IMR-90 (cell line): ENCODE measurements around the gene CLEC16A. TPM values are rescaled to one million over a fixed set of nuclear protein-coding genes. Genes with fewer than 3 reads are reported as not detected.
A peak's percentile ranks its signal among the peaks of the same experiment; 100 is the strongest.

Experiments used
- ATAC-seq: fragments of 200-7000 bp; cut with Tn5 transposase; 2 replicates; pipeline ENCODE4 v1.9.1; 2020; ENCODE audit warnings: low read depth, mild to moderate bottlenecking, moderate library complexity
- Bru-seq: library from RNA; stranded (reverse); fragments of 400-500 nt; gene quantifications from one replicate; lab custom pipeline; 2021; lab: Mats Ljungman, UMichigan
- BruChase-seq, 2 experiments: library from RNA; stranded (reverse); fragments of 400-500 nt; gene quantifications; one replicate each; lab custom pipeline; 2021; lab: Mats Ljungman, UMichigan
- BruUV-seq: library from RNA; stranded (reverse); fragments of 400-500 nt; replicated peaks from 2 replicates; lab custom pipeline; 2021; lab: Mats Ljungman, UMichigan
- CTCF ChIA-PET: fragments of 300-600 bp; formaldehyde crosslinking; extraction: SDS; loops from one replicate; lab custom pipeline; 2021; ENCODE audit warnings: antibody characterized with exemption; lab: Yijun Ruan, JAX
- POLR2A ChIA-PET: fragments of 300-600 bp; sonication (Branson Sonifier 250); formaldehyde crosslinking; loops from one replicate; lab custom pipeline; 2022; ENCODE audit warnings: antibody characterized with exemption; ENCODE audit not compliant: unreplicated experiment; lab: Charles Lee
- DNase-seq: peaks from one replicate; pipeline ENCODE4 v3.0.0; 2013
- H2AFZ ChIP-seq: replicated peaks from 2 replicates; pipeline ENCODE3; 2013; ENCODE audit warnings: low read length, mild to moderate bottlenecking; ENCODE audit not compliant: poor library complexity
- H2AK5ac ChIP-seq: 2 replicates; pipeline ENCODE4 v1.6.1; 2013; ENCODE audit warnings: low read depth, low read length, inconsistent platforms
- H2AK9ac ChIP-seq: replicated peaks from 2 replicates; pipeline ENCODE3; 2013; ENCODE audit warnings: mild to moderate bottlenecking, low read depth, low read length, moderate library complexity; ENCODE audit not compliant: poor library complexity
- H2BK120ac ChIP-seq: 2 replicates; pipeline ENCODE4 v1.6.1; 2013; ENCODE audit warnings: low read depth, low read length, inconsistent platforms
- H2BK15ac ChIP-seq: 3 replicates; pipeline ENCODE4 v1.6.1; 2013; ENCODE audit warnings: low read depth, low read length, inconsistent platforms
- H2BK20ac ChIP-seq: 2 replicates; pipeline ENCODE4 v1.6.1; 2013; ENCODE audit warnings: low read depth, mild to moderate bottlenecking, inconsistent platforms, low read length, moderate library complexity
- H2BK5ac ChIP-seq: 2 replicates; pipeline ENCODE4 v1.6.1; 2013; ENCODE audit warnings: mild to moderate bottlenecking, low read depth, low read length, inconsistent platforms; ENCODE audit not compliant: poor library complexity, severe bottlenecking
- H3K14ac ChIP-seq: replicated peaks from 2 replicates; pipeline ENCODE4 v1.6.1; 2013; ENCODE audit warnings: low read depth, low read length, inconsistent platforms
- H3K18ac ChIP-seq: 2 replicates; pipeline ENCODE4 v1.6.1; 2013; ENCODE audit warnings: low read depth, low read length, control low read depth
- H3K23ac ChIP-seq: 2 replicates; pipeline ENCODE4 v1.6.1; 2013; ENCODE audit warnings: low read depth, low read length, inconsistent platforms
- H3K27ac ChIP-seq: 2 replicates; pipeline ENCODE4 v1.5.1; 2013; ENCODE audit warnings: mild to moderate bottlenecking, control low read depth, low read length; ENCODE audit not compliant: insufficient read depth
- H3K27me3 ChIP-seq: 2 replicates; pipeline ENCODE4 v1.6.1; 2013; ENCODE audit warnings: low read length; ENCODE audit not compliant: control insufficient read depth, insufficient read depth
- H3K36me3 ChIP-seq: 2 replicates; pipeline ENCODE4 v1.6.1; 2013; ENCODE audit warnings: low read length, mixed read lengths; ENCODE audit not compliant: control insufficient read depth, insufficient read depth
- H3K4ac ChIP-seq: 2 replicates; pipeline ENCODE4 v1.6.1; 2013; ENCODE audit warnings: low read depth, low read length, inconsistent platforms
- H3K4me1 ChIP-seq: 2 replicates; pipeline ENCODE4 v1.6.1; 2013; ENCODE audit warnings: low read length, mixed read lengths; ENCODE audit not compliant: control insufficient read depth, insufficient read depth
- H3K4me2 ChIP-seq: 2 replicates; pipeline ENCODE4 v1.6.1; 2013; ENCODE audit warnings: low read depth, mild to moderate bottlenecking, control low read depth, low read length, moderate library complexity
- H3K4me3 ChIP-seq: 2 replicates; pipeline ENCODE4 v1.5.1; 2013; ENCODE audit warnings: low read depth, mild to moderate bottlenecking, control low read depth, low read length, moderate library complexity; ENCODE audit not compliant: insufficient read depth
- H3K56ac ChIP-seq: 2 replicates; pipeline ENCODE4 v1.6.1; 2013; ENCODE audit warnings: low read length, inconsistent platforms; ENCODE audit not compliant: insufficient read depth; ENCODE audit errors: extremely low read depth
- H3K79me1 ChIP-seq, 2 experiments: 2 replicates each; pipeline ENCODE4 v1.6.1; 2013; ENCODE audit warnings: low read length in 2 of 2, inconsistent platforms in 1 of 2, low read depth in 1 of 2
- H3K9ac ChIP-seq: 2 replicates; pipeline ENCODE4 v1.6.1; 2013; ENCODE audit warnings: low read depth, low read length, control low read depth
- H3K9me1 ChIP-seq: 2 replicates; pipeline ENCODE4 v1.6.1; 2013; ENCODE audit warnings: low read length, inconsistent platforms; ENCODE audit not compliant: insufficient read depth
- H3K9me3 ChIP-seq: 2 replicates; pipeline ENCODE4 v1.6.1; 2013; ENCODE audit warnings: low read length; ENCODE audit not compliant: control insufficient read depth, insufficient read depth
- H4K20me1 ChIP-seq: 2 replicates; pipeline ENCODE4 v1.6.1; 2013; ENCODE audit warnings: low read length, inconsistent platforms; ENCODE audit not compliant: insufficient read depth
- H4K5ac ChIP-seq: 2 replicates; pipeline ENCODE4 v1.6.1; 2013; ENCODE audit warnings: mild to moderate bottlenecking, low read depth, low read length, control low read depth
- H4K8ac ChIP-seq, 2 experiments: 2 replicates each; pipeline ENCODE4 v1.6.1; 2013; ENCODE audit warnings: low read depth in 2 of 2, low read length in 2 of 2, control low read depth in 1 of 2, inconsistent platforms in 1 of 2
- H4K91ac ChIP-seq: 2 replicates; pipeline ENCODE4 v1.6.1; 2013; ENCODE audit warnings: low read depth, low read length, inconsistent platforms; ENCODE audit not compliant: insufficient read depth
- BHLHE40 ChIP-seq: fragments of 150-350 bp; IDR thresholded peaks from 2 replicates; pipeline ENCODE4 v1.6.1; 2016; ENCODE audit warnings: mild to moderate bottlenecking, low read depth, low read length
- CHD1 ChIP-seq: IDR thresholded peaks from 2 replicates; pipeline ENCODE4 v1.6.1; 2012; ENCODE audit warnings: low read depth, low read length, improper control_type of control experiment
- ELK1 ChIP-seq: fragments of 150-350 bp; IDR thresholded peaks from 2 replicates; pipeline ENCODE4 v1.6.1; 2016; ENCODE audit warnings: low read depth, mild to moderate bottlenecking, low read length, moderate library complexity, borderline replicate concordance
- MAFK ChIP-seq: IDR thresholded peaks from 2 replicates; pipeline ENCODE4 v1.6.1; 2012; ENCODE audit warnings: low read depth, low read length, improper control_type of control experiment
- MAZ ChIP-seq: IDR thresholded peaks from 2 replicates; pipeline ENCODE4 v1.6.1; 2012; ENCODE audit warnings: low read depth, mild to moderate bottlenecking, low read length, improper control_type of control experiment, moderate library complexity, borderline replicate concordance
- NFE2L2 ChIP-seq: fragments of 150-350 bp; IDR thresholded peaks from 2 replicates; pipeline ENCODE4 v1.6.1; 2016; ENCODE audit warnings: low read depth, mild to moderate bottlenecking, low read length
- POLR2A ChIP-seq: IDR thresholded peaks from 2 replicates; pipeline ENCODE4 v1.6.1; 2012; ENCODE audit warnings: mild to moderate bottlenecking, low read depth, low read length
- RAD21 ChIP-seq: IDR thresholded peaks from 2 replicates; pipeline ENCODE4 v1.6.1; 2012; ENCODE audit warnings: low read length, improper control_type of control experiment
- RCOR1 ChIP-seq: IDR thresholded peaks from 2 replicates; pipeline ENCODE4 v1.6.1; 2012; ENCODE audit warnings: mild to moderate bottlenecking, low read length, improper control_type of control experiment; ENCODE audit not compliant: insufficient replicate concordance
- RFX5 ChIP-seq: IDR thresholded peaks from 2 replicates; pipeline ENCODE4 v1.8.0; 2012; ENCODE audit warnings: low read depth, mild to moderate bottlenecking, low read length, moderate library complexity
- WGBS, 2 experiments: methylation state at CpG; one replicate each; pipeline versions ENCODE4 v1.1.5 to v1.1.7; 2013; ENCODE audit warnings: missing lambda C conversion rate in 2 of 2; ENCODE audit not compliant: insufficient read length in 1 of 2; ENCODE audit errors: extremely low coverage in 2 of 2; 5-methylcytosine and 5-hydroxymethylcytosine counted together
- dilution Hi-C: fragments of 300-500 bp; cut with HindIII; formaldehyde crosslinking; loops from one replicate; pipeline ENCODE4 v1.14.3; 2018; ENCODE audit warnings: low sequenced_read_pairs; ENCODE audit not compliant: unreplicated experiment
- in situ Hi-C: fragments of 300-500 bp; cut with MboI; formaldehyde crosslinking; loops from 3 replicates; pipeline ENCODE4 v1.14.3; 2019; ENCODE audit warnings: low sequenced_read_pairs, inconsistent platforms, mixed read lengths
- intact Hi-C: fragments of 100-400 bp; cut with micrococcal nuclease; formaldehyde crosslinking; loops from 2 replicates; pipeline ENCODE4 v1.10.0; 2022
- long read RNA-seq: library from polyadenylated mRNA; unstranded; transcript quantifications from one replicate; pipeline ENCODE4 v2.0.0, GENCODE V29; 2021; ENCODE audit not compliant: unreplicated experiment
- polyA plus RNA-seq, 3 experiments: library from polyadenylated mRNA; depleted of rRNA; stranded (reverse); fragments of >200 nt; gene quantifications; 2 replicates each; pipeline ENCODE4 v1.2.3, GENCODE V29; 2012; ENCODE audit warnings: low replicate concordance in 1 of 3
- total RNA-seq: library from RNA; depleted of rRNA; stranded (reverse); fragments of >200 nt; gene quantifications from 2 replicates; pipeline ENCODE4 v1.2.3, GENCODE V29; 2012; rRNA removed
- TF ChIP-seq, protein P1 (sequence below): fragments of 150-350 bp; IDR thresholded peaks from 2 replicates; pipeline ENCODE4 v1.6.1; 2017; ENCODE audit warnings: mild to moderate bottlenecking, antibody characterized with exemption, low read length, low read depth

Gene CLEC16A
- total RNA-seq, result 16.5 and 18.3 TPM in 2 replicates
- 15.4 and 15.9 TPM in 2 replicates for polyA plus RNA-seq (2012; rRNA removed)
- polyA plus RNA-seq (2012; cell fraction: cytosol; rRNA removed), result 11.0 and 13.5 TPM in 2 replicates
- 22.9 and 31.5 TPM in 2 replicates for polyA plus RNA-seq (2012; cell fraction: nucleus; rRNA removed; ENCODE audit: low replicate concordance)
- Bru-seq, nascent RNA, result percentile 83 among the genes with signal in this experiment
- percentile 91 among the genes with signal in this experiment for BruChase-seq, experiment 1, labeled RNA remaining after a 6-hour chase
- BruChase-seq, experiment 2, labeled RNA remaining after a 2-hour chase, result percentile 88 among the genes with signal in this experiment
- long read RNA-seq, partial matches to known transcripts, result 33 of 42 reads
- long read RNA-seq, other reads (novel, unspliced or antisense), result 8 of 42 reads

DNA sequence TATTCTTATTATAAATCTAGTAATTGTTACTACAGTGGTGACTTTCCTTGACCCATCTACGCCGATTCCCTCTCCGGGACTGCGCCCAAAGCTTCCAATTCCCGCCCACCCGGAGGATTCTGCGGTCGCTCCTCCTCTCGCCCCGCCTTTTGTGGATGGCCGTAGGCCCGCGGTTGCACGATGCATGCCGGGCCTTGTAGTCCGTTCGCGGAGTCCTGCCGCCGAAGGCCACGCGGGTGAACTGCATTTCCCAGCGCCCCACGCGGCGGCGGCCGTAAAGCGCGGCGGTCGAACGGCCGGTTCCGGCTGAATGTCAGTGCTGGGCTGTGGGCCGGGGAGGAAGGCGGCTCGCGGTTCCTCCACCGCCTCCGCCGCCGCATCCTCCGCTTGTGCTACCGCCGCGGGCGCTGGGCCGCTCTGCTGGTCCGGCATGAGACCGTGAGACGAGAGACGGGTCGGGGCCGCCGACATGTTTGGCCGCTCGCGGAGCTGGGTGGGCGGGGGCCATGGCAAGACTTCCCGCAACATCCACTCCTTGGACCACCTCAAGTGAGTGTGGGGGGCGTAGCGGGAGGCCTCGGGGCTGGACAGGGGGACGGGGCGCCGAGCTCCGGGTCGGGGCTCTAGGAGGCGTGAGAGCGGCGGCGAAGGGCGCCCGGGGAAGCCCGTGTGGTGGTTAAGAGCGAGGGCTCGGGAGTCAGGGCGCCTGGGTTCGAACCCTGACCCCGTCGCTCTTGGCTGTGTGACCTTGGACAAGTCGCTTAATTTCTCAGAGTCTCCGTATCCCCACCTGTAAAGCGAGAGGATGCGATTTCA is at the start of gene CLEC16A:
Gene CLEC16A (plus strand): TSS at position 316 of the 816 bp plus-strand sequence. CDS start 154 bp downstream, at position 470.
- H3K9me3 ChIP-seq, result no peaks in the 10 kb centered on the region
- CTCF ChIA-PET, result interaction anchor here (0.6 kb wide), 2 partner anchors 12 to 394 kb away, joined by 3 to 5 read pairs; no protein-coding TSS in a partner anchor
- TF ChIP-seq MAFK, result no peak
- no peak for TF ChIP-seq NFE2L2
- TF ChIP-seq POLR2A, result peak; percentile 75
- peak; percentile 94; the same call in 1 of the 2 replicates for TF ChIP-seq MAZ
- TF ChIP-seq ELK1, result no peak
- no peak for TF ChIP-seq BHLHE40
- no peak for TF ChIP-seq RCOR1
- no peak for TF ChIP-seq RFX5
- TF ChIP-seq, protein P1, sequence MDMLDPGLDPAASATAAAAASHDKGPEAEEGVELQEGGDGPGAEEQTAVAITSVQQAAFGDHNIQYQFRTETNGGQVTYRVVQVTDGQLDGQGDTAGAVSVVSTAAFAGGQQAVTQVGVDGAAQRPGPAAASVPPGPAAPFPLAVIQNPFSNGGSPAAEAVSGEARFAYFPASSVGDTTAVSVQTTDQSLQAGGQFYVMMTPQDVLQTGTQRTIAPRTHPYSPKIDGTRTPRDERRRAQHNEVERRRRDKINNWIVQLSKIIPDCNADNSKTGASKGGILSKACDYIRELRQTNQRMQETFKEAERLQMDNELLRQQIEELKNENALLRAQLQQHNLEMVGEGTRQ, result 0 out of 2 replicates have a peak, but pooled peaks have one; percentile 51
- TF ChIP-seq RAD21, result no peak
- TF ChIP-seq CHD1, result no peak

More for the DNA sequence above, at the start of gene CLEC16A:
- intact Hi-C loops (no loop called here), in situ Hi-C loops (loop anchor here (25.0 kb wide), 1 partner anchor 1832 kb away; no protein-coding TSS in a partner anchor), dilution Hi-C loops (no loop called here)
- Histone ChIP-seq H3K27ac (peak within 1 kb of the TSS; percentile 68), H4K20me1 (peaks cover 61% of the 10 kb centered on the region), H3K4me3 (peak within 1 kb of the TSS; percentile 83), H4K5ac (no peak within 1 kb of the TSS), H3K36me3 (0 out of 2 replicates have a peak, but pooled peaks cover 4% of the 10 kb centered on the region), H2AK9ac (peak within 1 kb of the TSS; percentile 94), H3K4me1 (peaks cover 21% of the 10 kb centered on the region), H3K9me1 (peaks cover 40% of the 10 kb centered on the region), H3K79me1 (peaks cover 42 to 78% of the 10 kb centered on the region in 2 experiments), H3K4me2 (peak within 1 kb of the TSS; percentile 97), H3K4ac (0 out of 2 replicates have a peak within 1 kb of the TSS, but pooled peaks have one; percentile 12), H2AK5ac (no peak within 1 kb of the TSS), H2BK120ac (no peak within 1 kb of the TSS; the same call in 1 of the 2 replicates), H2BK15ac (no peak within 1 kb of the TSS), H3K14ac (no peak within 1 kb of the TSS), H3K9ac (peak within 1 kb of the TSS; percentile 73), H3K56ac (0 out of 2 replicates have a peak within 1 kb of the TSS, but pooled peaks have one; percentile 35), H2AFZ (peak within 1 kb of the TSS; percentile 96), H4K91ac (no peak within 1 kb of the TSS), H3K18ac (no peak within 1 kb of the TSS), H3K23ac (peak within 1 kb of the TSS; percentile 68; the same call in 1 of the 2 replicates), H3K27me3 (no peaks in the 10 kb centered on the region), H2BK20ac (no peak within 1 kb of the TSS), H4K8ac (peak within 1 kb of the TSS in 1 of 2 experiments; percentile 69; a peak in 1 of 4 replicates), H2BK5ac (peak within 1 kb of the TSS; percentile 9)
- WGBS, 2 experiments, result 0% methylated on average over 7 of the region's 86 CpGs; no CpG with 5 or more reads in 1 of the 2 experiments
- peak; percentile 96 for DNase-seq
- no TSS peak for BruUV-seq
- POLR2A ChIA-PET, result no interaction called here
- peak; percentile 80 for ATAC-seq
